ENCODE data around the gene FXYD3.

DNA sequence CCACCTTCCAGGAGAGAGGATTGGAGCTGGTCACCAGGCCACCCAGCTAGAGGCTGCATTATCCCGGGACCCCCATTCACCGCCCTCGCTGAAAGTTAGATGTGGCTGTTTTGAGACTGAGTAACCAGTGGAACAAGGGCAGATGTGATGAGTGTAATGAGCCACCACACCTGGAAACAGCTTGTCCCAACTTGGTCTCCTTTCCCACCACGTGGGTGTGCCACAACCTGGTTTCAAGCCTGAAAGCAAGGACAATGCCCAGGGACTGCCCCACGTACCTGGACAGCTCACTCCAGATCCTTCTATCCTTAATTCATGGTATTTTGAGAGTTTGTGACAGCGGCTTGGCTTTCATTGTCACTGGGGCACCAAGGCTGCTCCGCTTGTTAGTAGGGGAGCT, 12.2 kb downstream of the FXYD3 start:
- TF ChIP-seq, protein P1, sequence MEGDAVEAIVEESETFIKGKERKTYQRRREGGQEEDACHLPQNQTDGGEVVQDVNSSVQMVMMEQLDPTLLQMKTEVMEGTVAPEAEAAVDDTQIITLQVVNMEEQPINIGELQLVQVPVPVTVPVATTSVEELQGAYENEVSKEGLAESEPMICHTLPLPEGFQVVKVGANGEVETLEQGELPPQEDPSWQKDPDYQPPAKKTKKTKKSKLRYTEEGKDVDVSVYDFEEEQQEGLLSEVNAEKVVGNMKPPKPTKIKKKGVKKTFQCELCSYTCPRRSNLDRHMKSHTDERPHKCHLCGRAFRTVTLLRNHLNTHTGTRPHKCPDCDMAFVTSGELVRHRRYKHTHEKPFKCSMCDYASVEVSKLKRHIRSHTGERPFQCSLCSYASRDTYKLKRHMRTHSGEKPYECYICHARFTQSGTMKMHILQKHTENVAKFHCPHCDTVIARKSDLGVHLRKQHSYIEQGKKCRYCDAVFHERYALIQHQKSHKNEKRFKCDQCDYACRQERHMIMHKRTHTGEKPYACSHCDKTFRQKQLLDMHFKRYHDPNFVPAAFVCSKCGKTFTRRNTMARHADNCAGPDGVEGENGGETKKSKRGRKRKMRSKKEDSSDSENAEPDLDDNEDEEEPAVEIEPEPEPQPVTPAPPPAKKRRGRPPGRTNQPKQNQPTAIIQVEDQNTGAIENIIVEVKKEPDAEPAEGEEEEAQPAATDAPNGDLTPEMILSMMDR (conservative IDR thresholded peaks at IDR 0.05; ENCODE audit: low read depth in 2 of 2): no peak
- TF ChIP-seq EZH2 (IDR thresholded peaks at IDR 0.05; ENCODE audit: low read depth, unreplicated experiment) (no peak), EZH2phosphoT487 (IDR thresholded peaks at IDR 0.05; ENCODE audit: unreplicated experiment) (no peak), CREB1 (CRISPR knock-in tag; IDR thresholded peaks at IDR 0.05; ENCODE audit: low read depth) (no peak), POLR2AphosphoS5 (IDR thresholded peaks at IDR 0.05; ENCODE audit: low read depth) (no peak)
- TF ChIP-seq, protein P2, sequence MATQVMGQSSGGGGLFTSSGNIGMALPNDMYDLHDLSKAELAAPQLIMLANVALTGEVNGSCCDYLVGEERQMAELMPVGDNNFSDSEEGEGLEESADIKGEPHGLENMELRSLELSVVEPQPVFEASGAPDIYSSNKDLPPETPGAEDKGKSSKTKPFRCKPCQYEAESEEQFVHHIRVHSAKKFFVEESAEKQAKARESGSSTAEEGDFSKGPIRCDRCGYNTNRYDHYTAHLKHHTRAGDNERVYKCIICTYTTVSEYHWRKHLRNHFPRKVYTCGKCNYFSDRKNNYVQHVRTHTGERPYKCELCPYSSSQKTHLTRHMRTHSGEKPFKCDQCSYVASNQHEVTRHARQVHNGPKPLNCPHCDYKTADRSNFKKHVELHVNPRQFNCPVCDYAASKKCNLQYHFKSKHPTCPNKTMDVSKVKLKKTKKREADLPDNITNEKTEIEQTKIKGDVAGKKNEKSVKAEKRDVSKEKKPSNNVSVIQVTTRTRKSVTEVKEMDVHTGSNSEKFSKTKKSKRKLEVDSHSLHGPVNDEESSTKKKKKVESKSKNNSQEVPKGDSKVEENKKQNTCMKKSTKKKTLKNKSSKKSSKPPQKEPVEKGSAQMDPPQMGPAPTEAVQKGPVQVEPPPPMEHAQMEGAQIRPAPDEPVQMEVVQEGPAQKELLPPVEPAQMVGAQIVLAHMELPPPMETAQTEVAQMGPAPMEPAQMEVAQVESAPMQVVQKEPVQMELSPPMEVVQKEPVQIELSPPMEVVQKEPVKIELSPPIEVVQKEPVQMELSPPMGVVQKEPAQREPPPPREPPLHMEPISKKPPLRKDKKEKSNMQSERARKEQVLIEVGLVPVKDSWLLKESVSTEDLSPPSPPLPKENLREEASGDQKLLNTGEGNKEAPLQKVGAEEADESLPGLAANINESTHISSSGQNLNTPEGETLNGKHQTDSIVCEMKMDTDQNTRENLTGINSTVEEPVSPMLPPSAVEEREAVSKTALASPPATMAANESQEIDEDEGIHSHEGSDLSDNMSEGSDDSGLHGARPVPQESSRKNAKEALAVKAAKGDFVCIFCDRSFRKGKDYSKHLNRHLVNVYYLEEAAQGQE (IDR thresholded peaks at IDR 0.05; ENCODE audit: unreplicated experiment): no peak
- TF ChIP-seq, protein P3, sequence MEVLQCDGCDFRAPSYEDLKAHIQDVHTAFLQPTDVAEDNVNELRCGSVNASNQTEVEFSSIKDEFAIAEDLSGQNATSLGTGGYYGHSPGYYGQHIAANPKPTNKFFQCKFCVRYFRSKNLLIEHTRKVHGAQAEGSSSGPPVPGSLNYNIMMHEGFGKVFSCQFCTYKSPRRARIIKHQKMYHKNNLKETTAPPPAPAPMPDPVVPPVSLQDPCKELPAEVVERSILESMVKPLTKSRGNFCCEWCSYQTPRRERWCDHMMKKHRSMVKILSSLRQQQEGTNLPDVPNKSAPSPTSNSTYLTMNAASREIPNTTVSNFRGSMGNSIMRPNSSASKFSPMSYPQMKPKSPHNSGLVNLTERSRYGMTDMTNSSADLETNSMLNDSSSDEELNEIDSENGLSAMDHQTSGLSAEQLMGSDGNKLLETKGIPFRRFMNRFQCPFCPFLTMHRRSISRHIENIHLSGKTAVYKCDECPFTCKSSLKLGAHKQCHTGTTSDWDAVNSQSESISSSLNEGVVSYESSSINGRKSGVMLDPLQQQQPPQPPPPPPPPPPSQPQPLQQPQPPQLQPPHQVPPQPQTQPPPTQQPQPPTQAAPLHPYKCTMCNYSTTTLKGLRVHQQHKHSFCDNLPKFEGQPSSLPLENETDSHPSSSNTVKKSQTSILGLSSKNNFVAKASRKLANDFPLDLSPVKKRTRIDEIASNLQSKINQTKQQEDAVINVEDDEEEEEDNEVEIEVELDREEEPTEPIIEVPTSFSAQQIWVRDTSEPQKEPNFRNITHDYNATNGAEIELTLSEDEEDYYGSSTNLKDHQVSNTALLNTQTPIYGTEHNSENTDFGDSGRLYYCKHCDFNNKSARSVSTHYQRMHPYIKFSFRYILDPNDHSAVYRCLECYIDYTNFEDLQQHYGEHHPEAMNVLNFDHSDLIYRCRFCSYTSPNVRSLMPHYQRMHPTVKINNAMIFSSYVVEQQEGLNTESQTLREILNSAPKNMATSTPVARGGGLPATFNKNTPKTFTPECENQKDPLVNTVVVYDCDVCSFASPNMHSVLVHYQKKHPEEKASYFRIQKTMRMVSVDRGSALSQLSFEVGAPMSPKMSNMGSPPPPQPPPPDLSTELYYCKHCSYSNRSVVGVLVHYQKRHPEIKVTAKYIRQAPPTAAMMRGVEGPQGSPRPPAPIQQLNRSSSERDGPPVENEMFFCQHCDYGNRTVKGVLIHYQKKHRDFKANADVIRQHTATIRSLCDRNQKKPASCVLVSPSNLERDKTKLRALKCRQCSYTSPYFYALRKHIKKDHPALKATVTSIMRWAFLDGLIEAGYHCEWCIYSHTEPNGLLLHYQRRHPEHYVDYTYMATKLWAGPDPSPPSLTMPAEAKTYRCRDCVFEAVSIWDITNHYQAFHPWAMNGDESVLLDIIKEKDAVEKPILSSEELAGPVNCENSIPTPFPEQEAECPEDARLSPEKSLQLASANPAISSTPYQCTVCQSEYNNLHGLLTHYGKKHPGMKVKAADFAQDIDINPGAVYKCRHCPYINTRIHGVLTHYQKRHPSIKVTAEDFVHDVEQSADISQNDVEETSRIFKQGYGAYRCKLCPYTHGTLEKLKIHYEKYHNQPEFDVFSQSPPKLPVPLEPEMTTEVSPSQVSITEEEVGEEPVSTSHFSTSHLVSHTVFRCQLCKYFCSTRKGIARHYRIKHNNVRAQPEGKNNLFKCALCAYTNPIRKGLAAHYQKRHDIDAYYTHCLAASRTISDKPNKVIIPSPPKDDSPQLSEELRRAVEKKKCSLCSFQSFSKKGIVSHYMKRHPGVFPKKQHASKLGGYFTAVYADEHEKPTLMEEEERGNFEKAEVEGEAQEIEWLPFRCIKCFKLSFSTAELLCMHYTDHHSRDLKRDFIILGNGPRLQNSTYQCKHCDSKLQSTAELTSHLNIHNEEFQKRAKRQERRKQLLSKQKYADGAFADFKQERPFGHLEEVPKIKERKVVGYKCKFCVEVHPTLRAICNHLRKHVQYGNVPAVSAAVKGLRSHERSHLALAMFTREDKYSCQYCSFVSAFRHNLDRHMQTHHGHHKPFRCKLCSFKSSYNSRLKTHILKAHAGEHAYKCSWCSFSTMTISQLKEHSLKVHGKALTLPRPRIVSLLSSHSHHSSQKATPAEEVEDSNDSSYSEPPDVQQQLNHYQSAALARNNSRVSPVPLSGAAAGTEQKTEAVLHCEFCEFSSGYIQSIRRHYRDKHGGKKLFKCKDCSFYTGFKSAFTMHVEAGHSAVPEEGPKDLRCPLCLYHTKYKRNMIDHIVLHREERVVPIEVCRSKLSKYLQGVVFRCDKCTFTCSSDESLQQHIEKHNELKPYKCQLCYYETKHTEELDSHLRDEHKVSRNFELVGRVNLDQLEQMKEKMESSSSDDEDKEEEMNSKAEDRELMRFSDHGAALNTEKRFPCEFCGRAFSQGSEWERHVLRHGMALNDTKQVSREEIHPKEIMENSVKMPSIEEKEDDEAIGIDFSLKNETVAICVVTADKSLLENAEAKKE (CRISPR knock-in tag; IDR thresholded peaks at IDR 0.05): no peak
- TF ChIP-seq, protein P4, sequence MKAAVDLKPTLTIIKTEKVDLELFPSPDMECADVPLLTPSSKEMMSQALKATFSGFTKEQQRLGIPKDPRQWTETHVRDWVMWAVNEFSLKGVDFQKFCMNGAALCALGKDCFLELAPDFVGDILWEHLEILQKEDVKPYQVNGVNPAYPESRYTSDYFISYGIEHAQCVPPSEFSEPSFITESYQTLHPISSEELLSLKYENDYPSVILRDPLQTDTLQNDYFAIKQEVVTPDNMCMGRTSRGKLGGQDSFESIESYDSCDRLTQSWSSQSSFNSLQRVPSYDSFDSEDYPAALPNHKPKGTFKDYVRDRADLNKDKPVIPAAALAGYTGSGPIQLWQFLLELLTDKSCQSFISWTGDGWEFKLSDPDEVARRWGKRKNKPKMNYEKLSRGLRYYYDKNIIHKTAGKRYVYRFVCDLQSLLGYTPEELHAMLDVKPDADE (IDR thresholded peaks at IDR 0.05): no peak

Data from GM23338 (cell line).